RWPE2 (cell line): ENCODE measurements around the gene LDAF1.
A peak's percentile ranks its signal among the peaks of the same experiment; 100 is the strongest.

ENCODE experiments used
- ATAC-seq: fragments of 200-7000 bp; cut with Tn5 transposase; 3 replicates; pipeline ENCODE4 v1.9.1; 2021; ENCODE audit warnings: low read depth
- DNase-seq: peaks from one replicate; pipeline ENCODE4 v3.0.0-alpha.2; 2020; ENCODE audit warnings: low spot score
- H3K27ac ChIP-seq: fragments of 450-650 bp; 2 replicates; pipeline ENCODE4 v1.5.1; 2017; ENCODE audit warnings: mild to moderate bottlenecking; ENCODE audit not compliant: poor library complexity, severe bottlenecking
- H3K27me3 ChIP-seq: fragments of 250-450 bp; sonication (Bioruptor Pico); 2 replicates; pipeline ENCODE4 v1.5.1; 2021; ENCODE audit warnings: mild to moderate bottlenecking, moderate library complexity; ENCODE audit not compliant: insufficient read depth, poor library complexity, severe bottlenecking
- H3K36me3 ChIP-seq: fragments of 250-450 bp; sonication (Bioruptor Pico); 2 replicates; pipeline ENCODE4 v1.5.1; 2020; ENCODE audit warnings: low read depth, mild to moderate bottlenecking, moderate library complexity
- H3K4me1 ChIP-seq: fragments of 250-450 bp; sonication (Bioruptor Pico); 2 replicates; pipeline ENCODE4 v1.5.1; 2021; ENCODE audit warnings: mild to moderate bottlenecking, moderate library complexity; ENCODE audit not compliant: insufficient read depth, poor library complexity, severe bottlenecking
- H3K4me3 ChIP-seq: fragments of 250-450 bp; sonication (Bioruptor Pico); 2 replicates; pipeline ENCODE4 v1.5.1; 2021; ENCODE audit warnings: mild to moderate bottlenecking, moderate library complexity; ENCODE audit not compliant: severe bottlenecking
- H3K9me3 ChIP-seq: fragments of 250-450 bp; sonication (Bioruptor Pico); 2 replicates; pipeline ENCODE4 v1.5.1; 2021; ENCODE audit warnings: mild to moderate bottlenecking, moderate library complexity; ENCODE audit not compliant: severe bottlenecking
- CTCF ChIP-seq: fragments of 450-650 bp; IDR thresholded peaks from one replicate; pipeline ENCODE4 v1.5.1; 2017; ENCODE audit warnings: mild to moderate bottlenecking, moderate library complexity; ENCODE audit not compliant: poor library complexity, severe bottlenecking

Gene LDAF1

GRCh38 chr16:21163576-21163975 is 5.1 kb downstream of the LDAF1 start:
- Histone ChIP-seq H3K27me3 (no peaks in the 10 kb centered on the region), H3K36me3 (peaks cover 59% of the 10 kb centered on the region), H3K4me1 (peaks cover 13% of the 10 kb centered on the region), H3K27ac (no peak overlapping the region), H3K9me3 (no peaks in the 10 kb centered on the region), H3K4me3 (no peak overlapping the region)
- ATAC-seq = no peak
- no peak for TF ChIP-seq CTCF
- DNase-seq = no peak

- Histone ChIP-seq H3K27ac (no peak overlapping the region), H3K27me3 (no peaks in the 10 kb centered on the region), H3K36me3 (peaks cover 67% of the 10 kb centered on the region), H3K9me3 (no peaks in the 10 kb centered on the region), H3K4me1 (peaks cover 13% of the 10 kb centered on the region), H3K4me3 (no peak overlapping the region)
- no peak for TF ChIP-seq CTCF
- no peak for DNase-seq
- ATAC-seq = no peak
Observed at GRCh38 chr16:21164521-21165168, 6.2 kb downstream of the LDAF1 start.

- no peak for TF ChIP-seq CTCF
- H3K36me3 ChIP-seq = peaks cover 72% of the 10 kb centered on the region
- no peak for DNase-seq
- ATAC-seq = no peak
- H3K4me1 ChIP-seq = peaks cover 8% of the 10 kb centered on the region
- H3K4me3 ChIP-seq = no peak overlapping the region
- H3K9me3 ChIP-seq = no peaks in the 10 kb centered on the region
- H3K27me3 ChIP-seq = no peaks in the 10 kb centered on the region
- H3K27ac ChIP-seq = peak overlapping the region; percentile 12
Observed at GRCh38 chr16:21166561-21166961, 8.1 kb downstream of the LDAF1 start.

GRCh38 chr16:21167360-21167759 is 8.9 kb downstream of the LDAF1 start:
- no peak for DNase-seq

More at GRCh38 chr16:21167360-21167759, 8.9 kb downstream of the LDAF1 start:
- peak; percentile 86 for ATAC-seq
- peaks cover 8% of the 10 kb centered on the region for H3K4me1 ChIP-seq
- no peaks in the 10 kb centered on the region for H3K27me3 ChIP-seq
- no peaks in the 10 kb centered on the region for H3K9me3 ChIP-seq
- peaks cover 68% of the 10 kb centered on the region for H3K36me3 ChIP-seq
- H3K27ac ChIP-seq = peak overlapping the region; percentile 12
- no peak for TF ChIP-seq CTCF
- H3K4me3 ChIP-seq = no peak overlapping the region
